Mucosa of descending colon (tissue), 3 donors: ENCODE results near the gene FOXR1. TPM values are rescaled to one million over a fixed set of nuclear protein-coding genes. Genes with fewer than 3 reads are reported as not detected.
A peak's percentile ranks its signal among the peaks of the same experiment; 100 is the strongest.

Source experiments
- ATAC-seq: fragments of 200-7000 bp; cut with Tn5 transposase; one replicate; pipeline ENCODE4 v1.9.1; 2020; ENCODE audit warnings: mild to moderate bottlenecking, moderate library complexity
- DNase-seq, 3 donors: peaks; one replicate each; pipeline ENCODE4 v3.0.0-alpha.2; 2020
- H3K36me3 ChIP-seq: fragments of 200-600 bp; one replicate; pipeline ENCODE4 v1.8.0; 2021; ENCODE audit warnings: low read depth, mild to moderate bottlenecking
- H3K4me1 ChIP-seq: fragments of 200-600 bp; one replicate; pipeline ENCODE4 v1.8.0; 2021; ENCODE audit warnings: low read depth, mild to moderate bottlenecking
- H3K4me3 ChIP-seq: fragments of 200-600 bp; one replicate; pipeline ENCODE4 v1.8.0; 2021; ENCODE audit warnings: mild to moderate bottlenecking
- H3K9me3 ChIP-seq: fragments of 200-600 bp; one replicate; pipeline ENCODE4 v1.8.0; 2021; ENCODE audit warnings: mild to moderate bottlenecking
- CTCF ChIP-seq: fragments of 200-600 bp; IDR thresholded peaks from one replicate; pipeline ENCODE4 v1.8.0; 2022; ENCODE audit warnings: antibody characterized with exemption, mild to moderate bottlenecking
- intact Hi-C, 2 donors: fragments of 100-400 bp; cut with DNase I in 1 of 2; cut with micrococcal nuclease in 1 of 2; formaldehyde crosslinking; loops; one replicate each; pipeline versions ENCODE4 v1.11.0 to v1.11.1; 2022; cut with DNase I, micrococcal nuclease
- total RNA-seq, 3 donors: library from RNA; stranded (reverse); fragmentation: NEBNext Ultra II Directional in 2 of 3; extraction: Animal tissue kit (Norgen Biotek cat#: 25700) in 2 of 3; gene quantifications; one replicate each; pipeline versions ENCODE4 v1.2.1 to v1.2.4, GENCODE V29; 2021 to 2023
- donor health status: DM: no; HTN: no; CAD: no; lungs with moderate emphysema.
- donor health status: DM: no; HTN: no; CAD: no.
- donor health status: DM: no; HTN: yes; CAD: no.

Gene FOXR1
- total RNA-seq, 3 donors from 2014 or later = not detected

DNA sequence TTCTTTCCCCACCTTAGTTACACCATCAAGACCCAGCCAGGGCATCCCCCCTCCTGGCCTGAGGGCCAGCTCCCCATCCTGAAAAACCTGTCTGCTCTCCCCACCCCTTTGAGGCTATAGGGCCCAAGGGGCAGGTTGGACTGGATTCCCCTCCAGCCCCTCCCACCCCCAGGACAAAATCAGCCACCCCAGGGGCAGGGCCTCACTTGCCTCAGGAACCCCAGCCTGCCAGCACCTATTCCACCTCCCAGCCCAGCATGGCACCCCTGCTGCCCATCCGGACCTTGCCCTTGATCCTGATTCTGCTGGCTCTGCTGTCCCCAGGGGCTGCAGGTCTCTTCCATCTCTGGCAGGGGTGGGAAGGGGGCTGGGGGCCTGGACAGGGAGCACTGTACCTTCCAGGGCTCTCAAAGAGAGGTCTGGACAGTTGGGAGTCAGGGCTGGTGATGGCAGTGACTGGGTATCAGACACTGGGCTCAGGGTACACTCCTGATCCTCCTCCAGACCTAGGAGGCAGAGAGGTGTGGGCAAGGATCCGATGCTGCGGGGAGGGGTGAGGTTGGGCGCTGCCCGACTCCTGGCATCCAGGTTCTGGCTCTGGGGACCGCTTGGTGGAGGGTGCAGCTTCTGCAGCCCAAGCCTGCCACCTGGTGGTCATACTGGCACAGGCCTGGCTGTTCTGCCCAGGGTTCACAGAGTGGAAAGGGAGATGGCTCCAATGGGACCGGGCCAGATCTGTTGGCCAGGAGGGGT lies 15.3 kb upstream of the FOXR1 start, which contains the start of gene UPK2:
Gene UPK2 (plus strand): TSS at position 205 of the 753 bp plus-strand sequence. CDS start 53 bp downstream, at position 258.
- no peaks in the 10 kb centered on the region for H3K9me3 ChIP-seq
- intact Hi-C loops = loop anchor here (5.0 to 10.0 kb wide), 2 partner anchors 261 to 264 kb away; no protein-coding TSS in a partner anchor
- peak; percentile 90 for TF ChIP-seq CTCF
- no peak within 1 kb of the TSS for H3K4me3 ChIP-seq
- H3K4me1 ChIP-seq = no peaks in the 10 kb centered on the region
- H3K36me3 ChIP-seq = no peaks in the 10 kb centered on the region
- DNase-seq = peak; percentile 86 to 95 (median 93)
- peak; percentile 97 for ATAC-seq

GRCh38 chr11:118956847-118957469 lies 14.6 kb upstream of the FOXR1 start:
- ATAC-seq (no peak), DNase-seq (no peak)
- no peaks in the 10 kb centered on the region for H3K4me1 ChIP-seq
- no peaks in the 10 kb centered on the region for H3K36me3 ChIP-seq
- no peak for TF ChIP-seq CTCF
- intact Hi-C loops = loop anchor here (5.0 to 10.0 kb wide), 2 partner anchors 262 to 265 kb away; no protein-coding TSS in a partner anchor
- H3K4me3 ChIP-seq = no peak overlapping the region
- H3K9me3 ChIP-seq = no peaks in the 10 kb centered on the region

GRCh38 chr11:118957549-118957948 lies 14.0 kb upstream of the FOXR1 start:
- Histone ChIP-seq H3K9me3 (no peaks in the 10 kb centered on the region), H3K4me3 (no peak overlapping the region), H3K36me3 (no peaks in the 10 kb centered on the region), H3K4me1 (no peaks in the 10 kb centered on the region)
- intact Hi-C loops = loop anchor here (5.0 to 10.0 kb wide), 2 partner anchors 263 to 265 kb away; no protein-coding TSS in a partner anchor
- no peak for TF ChIP-seq CTCF
- ATAC-seq = no peak
- DNase-seq = no peak

- H3K4me1 ChIP-seq = no peaks in the 10 kb centered on the region
- intact Hi-C loops = loop anchor here (5.0 to 10.0 kb wide), 2 partner anchors 263 to 266 kb away; no protein-coding TSS in a partner anchor
- ATAC-seq = no peak
Observed at GRCh38 chr11:118957968-118958367, 13.6 kb upstream of the FOXR1 start.

GRCh38 chr11:118958577-118958976 lies 13.0 kb upstream of the FOXR1 start:
- H3K36me3 ChIP-seq = no peaks in the 10 kb centered on the region
- H3K4me3 ChIP-seq = no peak overlapping the region
- no peaks in the 10 kb centered on the region for H3K4me1 ChIP-seq
- H3K9me3 ChIP-seq = no peaks in the 10 kb centered on the region
- no peak for TF ChIP-seq CTCF
- intact Hi-C loops = loop anchor here (5.0 to 10.0 kb wide), 2 partner anchors 264 to 266 kb away; no protein-coding TSS in a partner anchor
- ATAC-seq (no peak), DNase-seq (no peak)

More at GRCh38 chr11:118957968-118958367, 13.6 kb upstream of the FOXR1 start:
- Histone ChIP-seq H3K9me3 (no peaks in the 10 kb centered on the region), H3K4me3 (no peak overlapping the region), H3K36me3 (no peaks in the 10 kb centered on the region)
- no peak for TF ChIP-seq CTCF
- DNase-seq = no peak
